ENCODE data around the gene FAF1.

FAF1 gene

GRCh38 chr1:50526431-50526830 lies 433.6 kb downstream of the FAF1 start:
- Histone ChIP-seq H3K27ac (ENCODE audit: low read length) (no peak overlapping the region), H3K4me2 (ENCODE audit: low read length) (no peak overlapping the region), H2AFZ (ENCODE audit: low read depth, low read length) (no peak overlapping the region), H3K9me3 (ENCODE audit: insufficient read depth, low read length) (no peaks in the 10 kb centered on the region), H3K36me3 (replicated peaks; ENCODE audit: low read depth, low read length) (no peaks in the 10 kb centered on the region), H3K4me3 (ENCODE audit: low read length) (no peak overlapping the region), H3K9ac (ENCODE audit: low read length) (no peak overlapping the region), H4K20me1 (ENCODE audit: insufficient read depth, low read length) (no peaks in the 10 kb centered on the region), H3K27me3 (ENCODE audit: low read depth, low read length) (no peaks in the 10 kb centered on the region), H3K79me2 (ENCODE audit: low read length) (no peaks in the 10 kb centered on the region), H3K4me1 (ENCODE audit: low read length) (no peaks in the 10 kb centered on the region)
- no peak for TF ChIP-seq CTCF (IDR thresholded peaks at IDR 0.05; ENCODE audit: low read depth, low read length)
- TF ChIP-seq EZH2phosphoT487 (IDR thresholded peaks at IDR 0.05; ENCODE audit: low read depth), result no peak

GRCh38 chr1:50523548-50523947 lies 436.5 kb downstream of the FAF1 start:
- TF ChIP-seq CTCF (IDR thresholded peaks at IDR 0.05; ENCODE audit: low read depth, low read length) (no peak), EZH2phosphoT487 (IDR thresholded peaks at IDR 0.05; ENCODE audit: low read depth) (no peak)
- Histone ChIP-seq H3K27me3 (ENCODE audit: low read depth, low read length) (no peaks in the 10 kb centered on the region), H4K20me1 (ENCODE audit: insufficient read depth, low read length) (no peaks in the 10 kb centered on the region), H3K9ac (ENCODE audit: low read length) (no peak overlapping the region), H3K4me2 (ENCODE audit: low read length) (no peak overlapping the region), H2AFZ (ENCODE audit: low read depth, low read length) (no peak overlapping the region), H3K79me2 (ENCODE audit: low read length) (no peaks in the 10 kb centered on the region), H3K4me3 (ENCODE audit: low read length) (no peak overlapping the region), H3K36me3 (replicated peaks; ENCODE audit: low read depth, low read length) (no peaks in the 10 kb centered on the region), H3K27ac (ENCODE audit: low read length) (no peak overlapping the region), H3K9me3 (ENCODE audit: insufficient read depth, low read length) (no peaks in the 10 kb centered on the region), H3K4me1 (ENCODE audit: low read length) (no peaks in the 10 kb centered on the region)

- TF ChIP-seq CTCF (IDR thresholded peaks at IDR 0.05; ENCODE audit: low read depth, low read length) (no peak), EZH2phosphoT487 (IDR thresholded peaks at IDR 0.05; ENCODE audit: low read depth) (no peak)
Measured at GRCh38 chr1:50522691-50523342, 437.2 kb downstream of the FAF1 start.

GRCh38 chr1:50521703-50522102 lies 438.4 kb downstream of the FAF1 start:
- no peaks in the 10 kb centered on the region for H3K9me3 ChIP-seq (ENCODE audit: insufficient read depth, low read length)
- H3K36me3 ChIP-seq (replicated peaks; ENCODE audit: low read depth, low read length), result no peaks in the 10 kb centered on the region
- H2AFZ ChIP-seq (ENCODE audit: low read depth, low read length), result no peak overlapping the region
- H4K20me1 ChIP-seq (ENCODE audit: insufficient read depth, low read length), result no peaks in the 10 kb centered on the region
- no peak for TF ChIP-seq EZH2phosphoT487 (IDR thresholded peaks at IDR 0.05; ENCODE audit: low read depth)
- no peak for TF ChIP-seq CTCF (IDR thresholded peaks at IDR 0.05; ENCODE audit: low read depth, low read length)
- H3K4me2 ChIP-seq (ENCODE audit: low read length), result no peak overlapping the region
- H3K4me1 ChIP-seq (ENCODE audit: low read length), result no peaks in the 10 kb centered on the region
- no peak overlapping the region for H3K4me3 ChIP-seq (ENCODE audit: low read length)
- no peak overlapping the region for H3K9ac ChIP-seq (ENCODE audit: low read length)
- no peaks in the 10 kb centered on the region for H3K79me2 ChIP-seq (ENCODE audit: low read length)
- H3K27me3 ChIP-seq (ENCODE audit: low read depth, low read length), result no peaks in the 10 kb centered on the region
- no peak overlapping the region for H3K27ac ChIP-seq (ENCODE audit: low read length)

More at GRCh38 chr1:50522691-50523342, 437.2 kb downstream of the FAF1 start:
- Histone ChIP-seq H3K27me3 (ENCODE audit: low read depth, low read length) (no peaks in the 10 kb centered on the region), H3K9me3 (ENCODE audit: insufficient read depth, low read length) (no peaks in the 10 kb centered on the region), H3K9ac (ENCODE audit: low read length) (no peak overlapping the region), H3K4me1 (ENCODE audit: low read length) (no peaks in the 10 kb centered on the region), H3K36me3 (replicated peaks; ENCODE audit: low read depth, low read length) (no peaks in the 10 kb centered on the region), H3K27ac (ENCODE audit: low read length) (no peak overlapping the region), H4K20me1 (ENCODE audit: insufficient read depth, low read length) (no peaks in the 10 kb centered on the region), H3K79me2 (ENCODE audit: low read length) (no peaks in the 10 kb centered on the region), H2AFZ (ENCODE audit: low read depth, low read length) (no peak overlapping the region), H3K4me2 (ENCODE audit: low read length) (no peak overlapping the region), H3K4me3 (ENCODE audit: low read length) (no peak overlapping the region)

All from OCI-LY3 (cell line).